Measurements from ENCODE around the gene CCDC9B.

The CCDC9B gene

GRCh38 chr15:40352281-40352901 is 11.7 kb upstream of the CCDC9B start:
- TF ChIP-seq, protein P1, sequence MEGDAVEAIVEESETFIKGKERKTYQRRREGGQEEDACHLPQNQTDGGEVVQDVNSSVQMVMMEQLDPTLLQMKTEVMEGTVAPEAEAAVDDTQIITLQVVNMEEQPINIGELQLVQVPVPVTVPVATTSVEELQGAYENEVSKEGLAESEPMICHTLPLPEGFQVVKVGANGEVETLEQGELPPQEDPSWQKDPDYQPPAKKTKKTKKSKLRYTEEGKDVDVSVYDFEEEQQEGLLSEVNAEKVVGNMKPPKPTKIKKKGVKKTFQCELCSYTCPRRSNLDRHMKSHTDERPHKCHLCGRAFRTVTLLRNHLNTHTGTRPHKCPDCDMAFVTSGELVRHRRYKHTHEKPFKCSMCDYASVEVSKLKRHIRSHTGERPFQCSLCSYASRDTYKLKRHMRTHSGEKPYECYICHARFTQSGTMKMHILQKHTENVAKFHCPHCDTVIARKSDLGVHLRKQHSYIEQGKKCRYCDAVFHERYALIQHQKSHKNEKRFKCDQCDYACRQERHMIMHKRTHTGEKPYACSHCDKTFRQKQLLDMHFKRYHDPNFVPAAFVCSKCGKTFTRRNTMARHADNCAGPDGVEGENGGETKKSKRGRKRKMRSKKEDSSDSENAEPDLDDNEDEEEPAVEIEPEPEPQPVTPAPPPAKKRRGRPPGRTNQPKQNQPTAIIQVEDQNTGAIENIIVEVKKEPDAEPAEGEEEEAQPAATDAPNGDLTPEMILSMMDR (IDR thresholded peaks at IDR 0.05; ENCODE audit: low read depth, low read length), result no peak

GRCh38 chr15:40349163-40349562 is 8.4 kb upstream of the CCDC9B start:
- DNase-seq (ENCODE audit: low read depth, low spot score), result no peak
- TF ChIP-seq, protein P1 (IDR thresholded peaks at IDR 0.05; ENCODE audit: low read depth, low read length), result no peak
- no peak overlapping the region for H3K4me3 ChIP-seq (ENCODE audit: low read depth, low read length)
- in situ Hi-C loops (cut with HindIII; ENCODE audit: low sequenced_read_pairs), result no loop called here

More at GRCh38 chr15:40352281-40352901, 11.7 kb upstream of the CCDC9B start:
- no peak overlapping the region for H3K4me3 ChIP-seq (ENCODE audit: low read depth, low read length)
- in situ Hi-C loops (cut with HindIII; ENCODE audit: low sequenced_read_pairs), result no loop called here
- DNase-seq (ENCODE audit: low read depth, low spot score), result no peak

GRCh38 chr15:40348474-40348870 is 7.7 kb upstream of the CCDC9B start:
- no peak for DNase-seq (ENCODE audit: low read depth, low spot score)
- no peak overlapping the region for H3K4me3 ChIP-seq (ENCODE audit: low read depth, low read length)
- TF ChIP-seq, protein P1 (IDR thresholded peaks at IDR 0.05; ENCODE audit: low read depth, low read length), result no peak
- in situ Hi-C loops (cut with HindIII; ENCODE audit: low sequenced_read_pairs), result no loop called here

GRCh38 chr15:40347559-40348473 is 7.1 kb upstream of the CCDC9B start:
- H3K4me3 ChIP-seq (ENCODE audit: low read depth, low read length), result no peak overlapping the region
- TF ChIP-seq, protein P1 (IDR thresholded peaks at IDR 0.05; ENCODE audit: low read depth, low read length), result no peak
- DNase-seq (ENCODE audit: low read depth, low spot score), result no peak
- in situ Hi-C loops (cut with HindIII; ENCODE audit: low sequenced_read_pairs), result no loop called here

GRCh38 chr15:40346579-40347558 is 6.1 kb upstream of the CCDC9B start:
- no peak overlapping the region for H3K4me3 ChIP-seq (ENCODE audit: low read depth, low read length)
- DNase-seq (ENCODE audit: low read depth, low spot score), result no peak
- in situ Hi-C loops (cut with HindIII; ENCODE audit: low sequenced_read_pairs), result no loop called here
- TF ChIP-seq, protein P1 (IDR thresholded peaks at IDR 0.05; ENCODE audit: low read depth, low read length), result no peak
